ENCODE data around the gene SLC2A9.

The SLC2A9 gene

GRCh38 chr4:9937078-9937477, 84.2 kb downstream of the SLC2A9 start:
- no peaks in the 10 kb centered on the region for H3K9me3 Mint-ChIP-seq
- no peak overlapping the region for H3K27ac Mint-ChIP-seq
- H3K4me3 Mint-ChIP-seq: no peak overlapping the region
- H3K4me1 Mint-ChIP-seq: peaks cover 0 to 4% of the 10 kb centered on the region in 2 donors
- DNase-seq (no peak), ATAC-seq (replicated peaks) (no peak)
- H3K36me3 Mint-ChIP-seq: no peaks in the 10 kb centered on the region
- H3K27me3 Mint-ChIP-seq: no peaks in the 10 kb centered on the region

DNA sequence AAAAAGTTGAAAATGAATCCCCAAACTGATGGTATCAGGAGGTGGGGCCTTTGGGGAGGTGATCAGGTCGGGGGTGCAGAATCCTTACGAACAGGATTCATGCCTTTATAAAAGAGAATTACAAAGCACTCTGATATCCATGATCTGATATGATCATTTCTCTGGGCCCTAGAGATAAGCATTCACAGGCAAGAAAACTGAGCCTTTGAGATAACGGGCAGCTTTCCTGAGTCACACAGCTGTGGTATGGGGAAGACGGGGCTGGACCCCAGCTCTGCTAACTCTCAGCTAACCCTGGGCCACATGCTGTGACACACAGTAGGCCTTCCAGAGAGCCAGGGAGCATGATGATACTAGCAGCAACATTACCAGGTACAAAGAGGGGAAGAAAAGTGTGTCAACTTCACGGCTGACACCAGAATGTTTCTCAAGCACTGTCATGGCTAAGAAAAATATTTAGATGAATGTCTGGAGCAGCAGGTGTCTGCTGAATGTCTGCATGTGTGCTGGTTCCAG, 85.1 kb downstream of the SLC2A9 start:
- Mint-ChIP-seq H3K9me3 (no peaks in the 10 kb centered on the region), H3K36me3 (no peaks in the 10 kb centered on the region), H3K4me3 (no peak overlapping the region), H3K27ac (no peak overlapping the region), H3K4me1 (peaks cover 0 to 4% of the 10 kb centered on the region in 2 donors), H3K27me3 (no peaks in the 10 kb centered on the region)
- no peak for DNase-seq
- ATAC-seq (replicated peaks): no peak

- no peak for ATAC-seq (replicated peaks)
- H3K4me3 Mint-ChIP-seq: no peak overlapping the region
- no peak for DNase-seq
- H3K27ac Mint-ChIP-seq: no peak overlapping the region
- H3K27me3 Mint-ChIP-seq: no peaks in the 10 kb centered on the region
- H3K36me3 Mint-ChIP-seq: no peaks in the 10 kb centered on the region
- H3K4me1 Mint-ChIP-seq: peaks cover 0 to 4% of the 10 kb centered on the region in 2 donors
- H3K9me3 Mint-ChIP-seq: no peaks in the 10 kb centered on the region
Measured at GRCh38 chr4:9933956-9934355, 87.3 kb downstream of the SLC2A9 start.

GRCh38 chr4:9933184-9933583, 88.1 kb downstream of the SLC2A9 start:
- H3K27ac Mint-ChIP-seq: no peak overlapping the region
- no peaks in the 10 kb centered on the region for H3K36me3 Mint-ChIP-seq
- DNase-seq (no peak), ATAC-seq (replicated peaks) (no peak)
- H3K4me3 Mint-ChIP-seq: no peak overlapping the region
- H3K27me3 Mint-ChIP-seq: no peaks in the 10 kb centered on the region
- H3K9me3 Mint-ChIP-seq: no peaks in the 10 kb centered on the region
- peaks cover 0 to 4% of the 10 kb centered on the region in 2 donors for H3K4me1 Mint-ChIP-seq

DNA sequence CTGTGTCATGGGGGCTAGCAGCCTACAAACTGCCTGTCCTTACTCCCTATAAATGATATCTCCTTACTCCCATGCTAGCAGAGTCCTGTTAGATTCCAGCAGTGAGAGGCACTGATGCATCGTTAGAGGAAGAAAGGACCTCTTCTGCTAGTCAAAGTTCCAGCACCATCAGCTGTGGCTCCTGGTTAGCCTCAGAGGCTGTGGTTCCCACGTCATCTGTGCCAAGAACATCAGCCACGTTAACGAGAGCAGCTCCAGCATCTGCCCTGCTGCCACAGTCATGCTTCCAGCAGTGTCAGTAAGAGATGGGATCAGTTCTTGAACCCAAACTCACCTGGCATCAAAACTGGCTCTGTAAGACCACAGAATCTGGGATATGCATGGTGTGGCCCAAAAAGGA, 88.5 kb downstream of the SLC2A9 start:
- DNase-seq (no peak), ATAC-seq (replicated peaks) (no peak)
- Mint-ChIP-seq H3K27ac (no peak overlapping the region), H3K4me3 (no peak overlapping the region), H3K4me1 (peaks cover 0 to 4% of the 10 kb centered on the region in 2 donors), H3K9me3 (no peaks in the 10 kb centered on the region), H3K27me3 (no peaks in the 10 kb centered on the region), H3K36me3 (no peaks in the 10 kb centered on the region)

DNA sequence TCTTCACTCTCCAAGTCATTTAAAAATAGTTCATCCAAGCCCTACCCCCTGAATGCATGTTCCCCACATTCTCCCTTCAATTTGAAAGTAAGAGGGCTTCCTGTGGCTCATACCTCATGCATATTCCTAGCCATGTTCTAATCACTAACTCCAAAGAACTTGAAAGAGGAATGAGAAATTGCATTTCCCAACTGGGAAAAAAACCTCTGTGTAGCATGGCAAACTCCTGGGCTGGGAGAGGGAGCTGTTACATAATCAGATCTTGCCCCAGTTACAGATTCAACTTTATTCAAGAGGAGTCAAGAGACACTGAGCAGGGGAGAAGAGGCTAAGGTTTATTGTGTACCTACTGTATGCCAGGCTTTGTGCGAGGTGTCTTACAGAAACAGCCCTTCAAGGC, 90.2 kb downstream of the SLC2A9 start:
- ATAC-seq (replicated peaks): no peak
- Mint-ChIP-seq H3K4me1 (no peaks in the 10 kb centered on the region), H3K9me3 (no peaks in the 10 kb centered on the region)

GRCh38 chr4:9929111-9929510, 92.2 kb downstream of the SLC2A9 start:
- Mint-ChIP-seq H3K36me3 (no peaks in the 10 kb centered on the region), H3K27ac (no peak overlapping the region), H3K4me1 (no peaks in the 10 kb centered on the region), H3K4me3 (no peak overlapping the region), H3K27me3 (no peaks in the 10 kb centered on the region), H3K9me3 (no peaks in the 10 kb centered on the region)
- DNase-seq: no peak
- no peak for ATAC-seq (replicated peaks)

More for the DNA sequence above, 90.2 kb downstream of the SLC2A9 start:
- no peaks in the 10 kb centered on the region for H3K36me3 Mint-ChIP-seq
- no peak overlapping the region for H3K27ac Mint-ChIP-seq
- H3K27me3 Mint-ChIP-seq: no peaks in the 10 kb centered on the region
- DNase-seq: no peak
- H3K4me3 Mint-ChIP-seq: no peak overlapping the region

DNA sequence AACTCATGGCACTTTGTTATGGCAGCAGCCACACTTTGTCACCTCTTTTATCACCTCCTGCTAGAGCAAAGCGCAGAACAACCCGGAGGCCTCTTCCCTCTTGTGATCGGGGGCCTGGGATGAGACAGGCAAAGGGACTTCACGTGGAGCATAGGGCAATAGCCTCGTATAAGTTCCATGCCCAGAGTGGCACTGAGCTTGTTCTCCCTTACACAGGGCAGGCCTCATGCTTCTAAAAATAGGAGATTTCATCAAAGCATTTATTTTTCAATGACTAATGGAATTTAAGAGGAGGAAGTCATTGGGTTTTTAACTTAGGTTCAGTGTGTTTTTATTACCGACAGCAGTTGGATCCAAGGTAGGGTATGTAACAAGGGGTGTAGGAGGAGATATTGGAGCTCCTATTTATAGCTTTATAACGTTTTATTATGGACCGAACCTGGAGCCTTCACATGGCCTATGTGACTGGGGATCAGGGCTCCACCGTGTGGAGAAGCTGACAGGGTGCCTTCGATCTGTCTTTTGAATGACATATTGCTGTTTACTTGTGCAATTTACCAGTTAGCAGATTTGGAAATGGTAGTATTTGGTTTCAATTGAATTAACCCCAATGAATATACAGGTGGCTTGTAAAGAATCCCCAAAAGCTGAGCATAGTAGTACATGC, 93.8 kb downstream of the SLC2A9 start:
- Mint-ChIP-seq H3K27ac (no peak overlapping the region), H3K27me3 (no peaks in the 10 kb centered on the region), H3K9me3 (no peaks in the 10 kb centered on the region), H3K4me1 (no peaks in the 10 kb centered on the region), H3K4me3 (no peak overlapping the region), H3K36me3 (no peaks in the 10 kb centered on the region)
- ATAC-seq (replicated peaks) (no peak), DNase-seq (no peak)

GRCh38 chr4:9926586-9926985, 94.7 kb downstream of the SLC2A9 start:
- ATAC-seq (replicated peaks) (no peak), DNase-seq (no peak)
- H3K9me3 Mint-ChIP-seq: no peaks in the 10 kb centered on the region
- no peak overlapping the region for H3K4me3 Mint-ChIP-seq
- no peaks in the 10 kb centered on the region for H3K27me3 Mint-ChIP-seq
- no peak overlapping the region for H3K27ac Mint-ChIP-seq
- H3K36me3 Mint-ChIP-seq: no peaks in the 10 kb centered on the region
- H3K4me1 Mint-ChIP-seq: no peaks in the 10 kb centered on the region

GRCh38 chr4:9925750-9926439, 95.4 kb downstream of the SLC2A9 start:
- no peak for ATAC-seq (replicated peaks)
- no peak for DNase-seq
- Mint-ChIP-seq H3K27me3 (no peaks in the 10 kb centered on the region), H3K4me1 (no peaks in the 10 kb centered on the region), H3K36me3 (no peaks in the 10 kb centered on the region), H3K9me3 (no peaks in the 10 kb centered on the region), H3K27ac (no peak overlapping the region), H3K4me3 (no peak overlapping the region)

DNA sequence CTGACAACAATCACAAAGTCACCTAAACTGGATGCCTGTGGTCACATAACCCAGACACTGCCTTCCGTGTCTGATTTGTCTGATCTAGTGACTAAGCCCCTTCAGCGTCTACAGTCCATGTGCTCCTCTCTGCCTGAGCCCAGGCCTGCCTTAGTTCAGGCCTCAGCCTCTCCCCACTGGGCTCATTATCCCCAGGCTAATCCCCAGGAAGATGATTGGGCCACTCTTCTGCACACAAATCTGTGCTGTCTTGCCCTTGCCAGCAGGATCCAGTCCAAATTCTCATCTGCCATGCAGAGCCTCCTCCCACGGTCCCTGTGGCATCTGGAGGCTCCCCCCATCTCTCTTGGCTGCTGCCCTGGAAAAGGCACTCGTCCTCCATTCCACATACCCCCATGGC, 96.5 kb downstream of the SLC2A9 start:
- Mint-ChIP-seq H3K27ac (no peak overlapping the region), H3K36me3 (no peaks in the 10 kb centered on the region), H3K4me1 (no peaks in the 10 kb centered on the region), H3K9me3 (no peaks in the 10 kb centered on the region), H3K27me3 (no peaks in the 10 kb centered on the region), H3K4me3 (no peak overlapping the region)
- ATAC-seq (replicated peaks) (no peak), DNase-seq (no peak)

GRCh38 chr4:9923195-9923812, 98.0 kb downstream of the SLC2A9 start:
- DNase-seq: no peak
- H3K27ac Mint-ChIP-seq: no peak overlapping the region
- H3K9me3 Mint-ChIP-seq: no peaks in the 10 kb centered on the region
- H3K4me3 Mint-ChIP-seq: no peak overlapping the region
- no peak for ATAC-seq (replicated peaks)
- H3K27me3 Mint-ChIP-seq: no peaks in the 10 kb centered on the region
- no peaks in the 10 kb centered on the region for H3K36me3 Mint-ChIP-seq
- no peaks in the 10 kb centered on the region for H3K4me1 Mint-ChIP-seq

DNA sequence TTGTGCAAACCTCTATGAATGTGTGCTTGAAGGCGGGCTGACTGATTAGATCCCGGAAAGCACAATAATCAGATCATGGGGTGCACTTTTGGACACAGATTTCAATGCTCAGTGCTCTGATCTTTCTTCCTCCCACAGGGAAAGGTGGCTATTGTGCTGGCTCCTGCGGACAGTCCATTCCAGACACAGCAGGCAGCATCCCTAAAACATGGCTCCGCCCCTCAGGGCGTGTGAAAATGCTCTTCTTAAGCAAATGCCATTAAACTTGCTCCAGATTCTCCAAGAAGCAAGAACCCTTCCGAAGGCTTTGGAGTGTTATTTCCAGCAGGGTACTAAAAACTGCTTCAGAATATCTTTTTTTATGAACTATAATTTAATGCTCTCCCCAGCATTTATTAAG, 100.0 kb downstream of the SLC2A9 start:
- Mint-ChIP-seq H3K36me3 (no peaks in the 10 kb centered on the region), H3K4me3 (no peak overlapping the region), H3K27me3 (no peaks in the 10 kb centered on the region), H3K27ac (no peak overlapping the region), H3K9me3 (no peaks in the 10 kb centered on the region), H3K4me1 (no peaks in the 10 kb centered on the region)
- DNase-seq (no peak), ATAC-seq (replicated peaks) (no peak)

DNA sequence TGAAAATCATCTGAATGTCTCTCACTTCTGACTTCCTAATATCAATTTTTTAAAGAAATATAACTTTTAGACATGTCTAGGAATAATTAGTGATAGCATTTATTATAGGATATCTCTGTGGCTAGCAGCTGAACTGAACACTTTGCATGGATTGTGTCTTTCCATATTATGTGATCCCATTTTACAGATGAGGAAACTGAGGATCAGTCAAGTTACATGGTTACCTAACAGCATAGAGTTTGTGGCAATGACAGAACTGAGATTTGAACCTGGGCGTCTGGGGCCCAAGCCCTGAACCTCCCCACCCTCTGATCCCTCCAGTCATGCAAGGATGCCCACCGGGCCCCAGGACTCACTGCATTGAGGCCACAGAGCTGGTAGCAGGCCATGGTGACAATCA, 101.3 kb downstream of the SLC2A9 start:
- no peak overlapping the region for H3K4me3 Mint-ChIP-seq
- no peaks in the 10 kb centered on the region for H3K36me3 Mint-ChIP-seq
- no peak for ATAC-seq (replicated peaks)

DNA sequence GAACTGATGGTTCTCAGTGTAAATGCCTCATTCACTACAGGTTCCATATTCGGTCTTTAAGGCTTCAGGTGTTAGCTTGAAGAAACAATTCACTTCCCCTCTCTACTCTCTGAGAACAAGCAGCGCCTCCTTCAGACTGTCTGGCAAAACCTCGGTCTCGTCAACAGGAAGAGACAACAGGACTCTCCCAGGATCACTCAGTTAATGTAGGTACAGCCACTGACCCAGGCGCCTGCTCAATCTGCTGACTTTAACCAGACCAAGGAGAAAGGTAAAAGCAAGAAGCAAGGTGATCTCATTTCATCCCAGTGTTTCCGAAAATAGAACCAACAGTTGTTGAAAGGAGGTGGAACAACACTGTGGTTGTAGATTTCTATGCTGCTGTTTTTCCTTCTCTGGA, 102.2 kb downstream of the SLC2A9 start:
- no peaks in the 10 kb centered on the region for H3K27me3 Mint-ChIP-seq
- H3K4me1 Mint-ChIP-seq: no peaks in the 10 kb centered on the region
- ATAC-seq (replicated peaks): no peak
- H3K27ac Mint-ChIP-seq: no peak overlapping the region
- no peaks in the 10 kb centered on the region for H3K9me3 Mint-ChIP-seq
- H3K36me3 Mint-ChIP-seq: no peaks in the 10 kb centered on the region
- no peak overlapping the region for H3K4me3 Mint-ChIP-seq
- DNase-seq: no peak

More for the DNA sequence above, 101.3 kb downstream of the SLC2A9 start:
- no peaks in the 10 kb centered on the region for H3K9me3 Mint-ChIP-seq
- H3K4me1 Mint-ChIP-seq: no peaks in the 10 kb centered on the region
- no peak for DNase-seq
- no peaks in the 10 kb centered on the region for H3K27me3 Mint-ChIP-seq
- no peak overlapping the region for H3K27ac Mint-ChIP-seq
